HG03520 (cell line): ENCODE results near the gene SLC7A6OS.

Source experiments
- ATAC-seq: cut with Tn5 transposase; IDR thresholded peaks from one replicate; pipeline ENCODE4 v1.9.1; 2021; ENCODE audit warnings: mild to moderate bottlenecking, moderate library complexity; ENCODE audit not compliant: unreplicated experiment

Gene SLC7A6OS

DNA sequence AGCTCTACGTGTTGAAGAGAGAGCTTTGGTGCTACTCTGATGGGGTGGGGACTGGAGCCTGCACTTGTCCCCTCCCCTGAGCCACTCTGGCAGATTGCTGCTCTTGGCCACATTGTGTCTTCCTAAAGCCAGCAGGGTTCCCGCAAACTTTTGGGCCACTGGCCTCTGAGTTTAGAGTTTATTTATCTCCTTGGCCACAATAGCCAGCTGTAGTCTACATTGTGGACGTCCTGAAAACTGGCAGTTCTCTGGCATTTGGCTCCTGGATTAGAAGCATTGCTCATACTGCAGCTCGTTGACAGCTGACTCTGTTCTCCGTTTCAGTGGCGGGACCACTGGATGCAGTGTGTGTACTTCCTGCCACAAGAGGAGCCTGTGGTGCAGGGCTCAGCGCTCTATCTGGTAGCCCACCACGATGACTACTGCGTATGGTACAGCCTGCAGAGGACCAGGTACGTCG, 34.6 kb upstream of the SLC7A6OS start:
- no peak for ATAC-seq

- ATAC-seq, result no peak
These were observed 33.5 kb upstream of the SLC7A6OS start for GRCh38 chr16:68344252-68344651.

GRCh38 chr16:68343137-68343536, 32.4 kb upstream of the SLC7A6OS start:
- no peak for ATAC-seq

DNA sequence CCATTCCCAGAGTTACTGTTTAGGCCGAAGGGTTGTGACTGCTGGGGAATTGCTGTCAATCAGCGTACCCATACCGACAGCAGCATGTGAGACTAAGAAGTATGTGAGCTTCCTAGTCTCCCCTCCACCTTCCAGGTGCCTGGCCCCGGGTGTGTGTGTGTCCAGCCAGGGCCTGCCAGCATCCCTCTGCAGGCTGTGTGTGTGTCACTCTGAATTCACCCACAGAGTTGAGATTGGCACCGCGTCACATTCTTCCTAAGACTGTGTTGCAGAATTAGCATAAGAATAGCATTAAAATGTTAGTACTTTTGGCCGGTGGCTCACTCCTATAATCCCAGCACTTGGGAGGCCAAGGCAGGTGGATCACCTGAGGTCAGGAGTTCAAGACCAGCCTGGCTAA, 31.9 kb upstream of the SLC7A6OS start:
- no peak for ATAC-seq

DNA sequence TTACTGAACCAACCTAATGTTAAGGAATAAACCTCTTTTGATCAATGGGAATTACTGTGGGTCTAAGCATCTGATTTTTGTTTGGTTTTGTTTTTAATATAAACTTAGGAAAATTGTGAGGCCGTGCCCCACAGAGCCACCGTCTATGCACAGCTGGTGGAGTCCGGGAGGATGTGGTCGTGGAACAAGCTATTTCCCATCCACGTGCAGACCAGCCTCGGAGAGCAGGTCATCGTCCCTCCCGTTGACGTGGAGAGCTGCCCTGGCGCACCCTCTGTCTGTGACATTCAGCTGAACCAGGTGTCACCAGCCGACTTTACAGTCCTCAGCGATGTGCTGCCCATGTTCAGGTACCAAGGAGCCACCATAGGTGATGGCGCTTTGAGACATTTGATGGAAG, 28.5 kb upstream of the SLC7A6OS start:
- ATAC-seq, result no peak

DNA sequence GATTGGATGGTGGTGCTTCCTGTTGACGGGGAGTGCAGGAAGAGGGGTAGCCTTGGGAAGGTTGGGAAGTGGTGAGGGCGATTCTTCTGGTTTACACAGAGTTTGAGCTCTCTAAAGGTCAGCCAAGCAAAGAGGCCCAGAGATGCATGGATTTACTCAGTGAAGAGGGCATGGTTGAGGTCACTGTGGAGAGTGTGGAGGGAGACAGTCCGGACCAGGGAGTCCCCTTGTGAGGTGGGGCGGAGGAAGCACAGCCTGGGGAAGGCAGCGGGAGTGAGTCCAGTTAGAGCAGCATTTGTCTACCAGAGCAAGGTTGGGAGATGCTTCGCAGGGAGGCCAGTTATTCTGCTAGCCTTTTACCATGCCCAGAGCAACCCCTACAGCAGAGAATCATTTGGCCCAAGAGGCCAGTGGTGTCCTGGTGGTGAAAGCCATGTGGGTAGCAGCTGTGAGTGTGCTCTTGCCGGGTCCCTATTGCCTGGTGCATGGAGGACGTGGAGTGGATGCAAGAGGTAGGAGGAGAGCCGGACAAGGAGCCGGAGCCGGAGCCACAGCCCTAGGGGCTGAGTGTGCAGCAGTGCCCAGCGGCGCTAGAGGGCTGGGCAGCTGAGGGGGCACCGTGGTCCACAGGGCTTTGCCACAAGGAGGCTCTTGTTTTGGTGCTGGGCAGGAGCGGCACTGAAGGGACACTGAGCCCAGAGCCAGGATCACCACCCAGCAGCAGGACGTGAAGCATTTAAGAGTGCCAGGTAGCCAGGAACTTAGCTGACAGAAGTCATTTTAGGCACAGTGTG, 27.8 kb upstream of the SLC7A6OS start:
- no peak for ATAC-seq

GRCh38 chr16:68335175-68335574, 24.4 kb upstream of the SLC7A6OS start:
- ATAC-seq, result no peak

GRCh38 chr16:68332411-68333121, 21.8 kb upstream of the SLC7A6OS start:
- ATAC-seq, result no peak

DNA sequence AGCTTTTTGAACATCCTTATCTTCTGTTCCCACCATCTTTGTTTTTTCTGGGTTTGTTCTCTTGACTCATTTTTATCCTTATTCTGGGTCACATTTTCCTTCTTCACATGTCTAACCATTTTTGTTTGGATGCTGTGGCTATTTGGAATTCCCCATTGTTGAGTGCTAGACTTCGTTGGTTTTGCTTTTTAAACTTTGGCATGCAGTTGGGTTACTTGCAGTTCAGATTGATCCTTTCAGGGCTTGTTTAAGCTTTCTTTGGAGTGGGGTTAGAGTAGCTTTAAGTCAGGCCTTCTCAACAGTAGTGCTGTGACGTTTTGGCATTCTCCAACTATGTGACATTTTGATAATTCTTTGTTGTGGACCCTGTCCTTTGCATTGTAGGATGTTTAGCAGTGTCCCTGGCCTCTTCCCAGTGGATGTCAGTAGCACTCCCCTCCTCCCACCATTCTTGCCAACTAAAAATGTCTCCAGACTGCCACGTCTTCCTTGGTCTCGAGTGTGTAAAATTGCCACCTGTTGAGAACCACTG, 21.2 kb upstream of the SLC7A6OS start:
- no peak for ATAC-seq

GRCh38 chr16:68328860-68329390, 18.2 kb upstream of the SLC7A6OS start:
- ATAC-seq, result no peak

GRCh38 chr16:68328151-68328859, 17.6 kb upstream of the SLC7A6OS start:
- ATAC-seq, result peak; percentile 67

DNA sequence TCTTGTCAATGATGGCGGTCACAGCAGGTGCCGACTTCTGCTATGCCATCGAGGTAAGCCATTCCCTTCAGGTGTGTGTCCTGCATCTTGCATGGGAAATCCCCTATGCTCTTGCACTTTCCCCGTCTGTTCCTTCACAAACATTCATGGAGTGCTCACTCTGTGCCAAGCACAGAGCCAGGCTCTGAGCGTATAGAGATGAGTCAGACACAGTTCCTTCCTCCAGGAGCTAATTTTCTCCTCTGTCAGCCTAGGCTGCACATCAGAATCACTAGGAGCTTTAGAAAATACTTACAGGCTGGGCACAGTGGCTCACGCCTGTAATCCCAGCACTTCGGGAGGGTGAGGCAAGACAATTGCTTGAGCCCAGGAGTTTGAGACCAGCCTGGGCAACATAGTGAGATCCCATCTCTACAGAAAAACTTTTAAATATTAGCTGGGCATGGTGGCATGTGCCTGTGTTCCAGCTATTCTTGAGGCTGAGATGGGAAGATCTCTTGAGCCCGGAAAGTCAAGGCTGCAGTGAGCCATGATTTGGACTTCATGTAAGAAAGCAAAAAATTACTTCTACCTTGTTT, 14.1 kb upstream of the SLC7A6OS start:
- no peak for ATAC-seq

DNA sequence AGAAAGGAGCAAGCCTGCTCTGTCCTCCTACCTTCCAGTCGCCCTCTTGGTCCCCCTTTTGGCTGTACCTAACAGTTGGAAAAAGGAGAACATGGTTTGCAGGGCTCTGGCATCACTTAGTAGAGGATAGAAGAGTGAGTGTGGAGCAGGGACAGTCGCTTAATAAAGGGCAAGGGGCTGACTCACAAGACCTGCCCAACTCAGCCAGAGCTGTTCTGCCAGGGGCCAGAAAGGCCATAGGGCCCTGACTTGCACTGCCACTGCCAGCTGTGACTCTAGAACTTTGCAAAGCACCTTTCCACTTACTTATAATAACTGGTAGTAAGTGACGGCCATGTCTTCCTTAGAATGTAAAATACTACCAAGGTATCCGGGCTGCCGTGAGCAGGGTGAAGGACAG, 13.6 kb upstream of the SLC7A6OS start:
- no peak for ATAC-seq

GRCh38 chr16:68319185-68319908, 8.6 kb upstream of the SLC7A6OS start:
- no peak for ATAC-seq

DNA sequence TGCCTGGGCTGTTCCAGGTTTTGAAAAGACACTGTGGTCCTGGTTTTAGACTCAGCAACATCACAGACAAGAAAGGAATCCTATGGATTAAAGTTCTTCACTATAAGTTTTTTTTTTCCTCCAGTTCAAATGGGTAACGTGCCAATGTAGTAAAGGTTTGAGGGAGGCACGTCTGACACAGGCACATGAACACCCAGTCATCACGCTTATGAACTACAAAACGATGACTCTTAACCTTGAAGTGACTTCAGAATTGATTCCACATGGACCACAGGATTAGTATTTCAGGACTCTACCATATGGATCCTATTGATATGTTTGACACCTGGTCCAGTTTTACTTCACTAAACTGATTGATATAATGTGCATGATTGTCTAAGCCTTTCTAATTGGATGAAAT, 2.4 kb upstream of the SLC7A6OS start:
- ATAC-seq, result no peak

DNA sequence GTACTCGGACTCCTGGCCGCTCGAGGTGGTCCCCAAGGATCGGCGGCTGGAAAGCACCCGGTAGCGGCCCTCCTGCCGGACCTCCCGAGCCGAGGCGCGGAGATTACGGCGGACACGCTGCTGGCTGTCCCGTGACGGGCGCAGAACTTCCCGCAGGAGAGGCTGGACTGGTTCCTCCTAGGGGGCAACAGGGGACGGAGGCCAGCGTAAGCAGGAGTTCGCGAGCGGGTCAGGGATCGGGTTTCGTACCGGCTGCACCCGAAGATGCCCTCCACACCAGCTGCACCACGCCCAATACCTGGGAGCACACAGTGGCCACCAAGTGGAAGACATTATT, 341 bp downstream of the SLC7A6OS start:
- no peak for ATAC-seq

DNA sequence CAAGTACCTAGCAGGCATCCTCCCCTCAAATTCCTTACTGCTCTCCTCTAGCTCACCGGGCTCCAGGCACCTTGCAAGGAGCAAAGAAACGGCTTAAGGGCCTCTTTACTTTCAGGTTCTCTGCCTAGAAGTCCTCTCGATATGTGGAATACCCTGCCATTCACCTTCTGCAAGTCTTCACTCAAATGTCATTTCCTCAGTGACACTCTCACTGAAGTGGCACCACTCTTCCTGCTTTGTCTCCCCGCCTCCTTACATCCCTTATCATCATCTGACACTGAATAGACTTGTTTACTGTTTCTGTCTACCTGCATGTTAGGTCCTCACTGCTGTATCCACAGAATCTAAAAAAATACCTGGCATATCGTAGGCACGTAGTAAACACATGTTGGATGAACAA, 947 bp downstream of the SLC7A6OS start:
- ATAC-seq, result no peak

GRCh38 chr16:68306633-68307032, 4.1 kb downstream of the SLC7A6OS start:
- no peak for ATAC-seq

GRCh38 chr16:68300734-68301459, 9.8 kb downstream of the SLC7A6OS start:
- no peak for ATAC-seq
